IMR-90 (cell line): ENCODE results near the gene SYNC. TPM values are rescaled to one million over a fixed set of nuclear protein-coding genes. Genes with fewer than 3 reads are reported as not detected.

Source experiments
- ATAC-seq: fragments of 200-7000 bp; cut with Tn5 transposase; 2 replicates; pipeline ENCODE4 v1.9.1; 2020; ENCODE audit warnings: low read depth, mild to moderate bottlenecking, moderate library complexity
- Bru-seq: library from RNA; stranded (reverse); fragments of 400-500 nt; gene quantifications from one replicate; lab custom pipeline; 2021; lab: Mats Ljungman, UMichigan
- BruChase-seq, 2 experiments: library from RNA; stranded (reverse); fragments of 400-500 nt; gene quantifications; one replicate each; lab custom pipeline; 2021; lab: Mats Ljungman, UMichigan
- BruUV-seq: library from RNA; stranded (reverse); fragments of 400-500 nt; replicated peaks from 2 replicates; lab custom pipeline; 2021; lab: Mats Ljungman, UMichigan
- CTCF ChIA-PET: fragments of 300-600 bp; formaldehyde crosslinking; extraction: SDS; loops from one replicate; lab custom pipeline; 2021; ENCODE audit warnings: antibody characterized with exemption; lab: Yijun Ruan, JAX
- POLR2A ChIA-PET: fragments of 300-600 bp; sonication (Branson Sonifier 250); formaldehyde crosslinking; loops from one replicate; lab custom pipeline; 2022; ENCODE audit warnings: antibody characterized with exemption; ENCODE audit not compliant: unreplicated experiment; lab: Charles Lee
- DNase-seq: peaks from one replicate; pipeline ENCODE4 v3.0.0; 2013
- H2AFZ ChIP-seq: replicated peaks from 2 replicates; pipeline ENCODE3; 2013; ENCODE audit warnings: low read length, mild to moderate bottlenecking; ENCODE audit not compliant: poor library complexity
- H2AK5ac ChIP-seq: 2 replicates; pipeline ENCODE4 v1.6.1; 2013; ENCODE audit warnings: low read depth, low read length, inconsistent platforms
- H2AK9ac ChIP-seq: replicated peaks from 2 replicates; pipeline ENCODE3; 2013; ENCODE audit warnings: mild to moderate bottlenecking, low read depth, low read length, moderate library complexity; ENCODE audit not compliant: poor library complexity
- H2BK120ac ChIP-seq: 2 replicates; pipeline ENCODE4 v1.6.1; 2013; ENCODE audit warnings: low read depth, low read length, inconsistent platforms
- H2BK15ac ChIP-seq: 3 replicates; pipeline ENCODE4 v1.6.1; 2013; ENCODE audit warnings: low read depth, low read length, inconsistent platforms
- H2BK20ac ChIP-seq: 2 replicates; pipeline ENCODE4 v1.6.1; 2013; ENCODE audit warnings: low read depth, mild to moderate bottlenecking, inconsistent platforms, low read length, moderate library complexity
- H2BK5ac ChIP-seq: 2 replicates; pipeline ENCODE4 v1.6.1; 2013; ENCODE audit warnings: mild to moderate bottlenecking, low read depth, low read length, inconsistent platforms; ENCODE audit not compliant: poor library complexity, severe bottlenecking
- H3K14ac ChIP-seq: replicated peaks from 2 replicates; pipeline ENCODE4 v1.6.1; 2013; ENCODE audit warnings: low read depth, low read length, inconsistent platforms
- H3K18ac ChIP-seq: 2 replicates; pipeline ENCODE4 v1.6.1; 2013; ENCODE audit warnings: low read depth, low read length, control low read depth
- H3K23ac ChIP-seq: 2 replicates; pipeline ENCODE4 v1.6.1; 2013; ENCODE audit warnings: low read depth, low read length, inconsistent platforms
- H3K27ac ChIP-seq: 2 replicates; pipeline ENCODE4 v1.5.1; 2013; ENCODE audit warnings: mild to moderate bottlenecking, control low read depth, low read length; ENCODE audit not compliant: insufficient read depth
- H3K27me3 ChIP-seq: 2 replicates; pipeline ENCODE4 v1.6.1; 2013; ENCODE audit warnings: low read length; ENCODE audit not compliant: control insufficient read depth, insufficient read depth
- H3K36me3 ChIP-seq: 2 replicates; pipeline ENCODE4 v1.6.1; 2013; ENCODE audit warnings: low read length, mixed read lengths; ENCODE audit not compliant: control insufficient read depth, insufficient read depth
- H3K4ac ChIP-seq: 2 replicates; pipeline ENCODE4 v1.6.1; 2013; ENCODE audit warnings: low read depth, low read length, inconsistent platforms
- H3K4me1 ChIP-seq: 2 replicates; pipeline ENCODE4 v1.6.1; 2013; ENCODE audit warnings: low read length, mixed read lengths; ENCODE audit not compliant: control insufficient read depth, insufficient read depth
- H3K4me2 ChIP-seq: 2 replicates; pipeline ENCODE4 v1.6.1; 2013; ENCODE audit warnings: low read depth, mild to moderate bottlenecking, control low read depth, low read length, moderate library complexity
- H3K4me3 ChIP-seq: 2 replicates; pipeline ENCODE4 v1.5.1; 2013; ENCODE audit warnings: low read depth, mild to moderate bottlenecking, control low read depth, low read length, moderate library complexity; ENCODE audit not compliant: insufficient read depth
- H3K56ac ChIP-seq: 2 replicates; pipeline ENCODE4 v1.6.1; 2013; ENCODE audit warnings: low read length, inconsistent platforms; ENCODE audit not compliant: insufficient read depth; ENCODE audit errors: extremely low read depth
- H3K79me1 ChIP-seq, 2 experiments: 2 replicates each; pipeline ENCODE4 v1.6.1; 2013; ENCODE audit warnings: low read length in 2 of 2, inconsistent platforms in 1 of 2, low read depth in 1 of 2
- H3K9ac ChIP-seq: 2 replicates; pipeline ENCODE4 v1.6.1; 2013; ENCODE audit warnings: low read depth, low read length, control low read depth
- H3K9me1 ChIP-seq: 2 replicates; pipeline ENCODE4 v1.6.1; 2013; ENCODE audit warnings: low read length, inconsistent platforms; ENCODE audit not compliant: insufficient read depth
- H3K9me3 ChIP-seq: 2 replicates; pipeline ENCODE4 v1.6.1; 2013; ENCODE audit warnings: low read length; ENCODE audit not compliant: control insufficient read depth, insufficient read depth
- H4K20me1 ChIP-seq: 2 replicates; pipeline ENCODE4 v1.6.1; 2013; ENCODE audit warnings: low read length, inconsistent platforms; ENCODE audit not compliant: insufficient read depth
- H4K5ac ChIP-seq: 2 replicates; pipeline ENCODE4 v1.6.1; 2013; ENCODE audit warnings: mild to moderate bottlenecking, low read depth, low read length, control low read depth
- H4K8ac ChIP-seq, 2 experiments: 2 replicates each; pipeline ENCODE4 v1.6.1; 2013; ENCODE audit warnings: low read depth in 2 of 2, low read length in 2 of 2, control low read depth in 1 of 2, inconsistent platforms in 1 of 2
- H4K91ac ChIP-seq: 2 replicates; pipeline ENCODE4 v1.6.1; 2013; ENCODE audit warnings: low read depth, low read length, inconsistent platforms; ENCODE audit not compliant: insufficient read depth
- MAZ ChIP-seq: IDR thresholded peaks from 2 replicates; pipeline ENCODE4 v1.6.1; 2012; ENCODE audit warnings: low read depth, mild to moderate bottlenecking, low read length, improper control_type of control experiment, moderate library complexity, borderline replicate concordance
- NFE2L2 ChIP-seq: fragments of 150-350 bp; IDR thresholded peaks from 2 replicates; pipeline ENCODE4 v1.6.1; 2016; ENCODE audit warnings: low read depth, mild to moderate bottlenecking, low read length
- POLR2A ChIP-seq: IDR thresholded peaks from 2 replicates; pipeline ENCODE4 v1.6.1; 2012; ENCODE audit warnings: mild to moderate bottlenecking, low read depth, low read length
- RAD21 ChIP-seq: IDR thresholded peaks from 2 replicates; pipeline ENCODE4 v1.6.1; 2012; ENCODE audit warnings: low read length, improper control_type of control experiment
- WGBS, 2 experiments: methylation state at CpG; one replicate each; pipeline versions ENCODE4 v1.1.5 to v1.1.7; 2013; ENCODE audit warnings: missing lambda C conversion rate in 2 of 2; ENCODE audit not compliant: insufficient read length in 1 of 2; ENCODE audit errors: extremely low coverage in 2 of 2; 5-methylcytosine and 5-hydroxymethylcytosine counted together
- dilution Hi-C: fragments of 300-500 bp; cut with HindIII; formaldehyde crosslinking; loops from one replicate; pipeline ENCODE4 v1.14.3; 2018; ENCODE audit warnings: low sequenced_read_pairs; ENCODE audit not compliant: unreplicated experiment
- in situ Hi-C: fragments of 300-500 bp; cut with MboI; formaldehyde crosslinking; loops from 3 replicates; pipeline ENCODE4 v1.14.3; 2019; ENCODE audit warnings: low sequenced_read_pairs, inconsistent platforms, mixed read lengths
- intact Hi-C: fragments of 100-400 bp; cut with micrococcal nuclease; formaldehyde crosslinking; loops from 2 replicates; pipeline ENCODE4 v1.10.0; 2022
- long read RNA-seq: library from polyadenylated mRNA; unstranded; transcript quantifications from one replicate; pipeline ENCODE4 v2.0.0, GENCODE V29; 2021; ENCODE audit not compliant: unreplicated experiment
- polyA plus RNA-seq, 3 experiments: library from polyadenylated mRNA; depleted of rRNA; stranded (reverse); fragments of >200 nt; gene quantifications; 2 replicates each; pipeline ENCODE4 v1.2.3, GENCODE V29; 2012; ENCODE audit warnings: low replicate concordance in 1 of 3
- total RNA-seq: library from RNA; depleted of rRNA; stranded (reverse); fragments of >200 nt; gene quantifications from 2 replicates; pipeline ENCODE4 v1.2.3, GENCODE V29; 2012; rRNA removed

The SYNC gene
- total RNA-seq (103 and 139 TPM in 2 replicates), polyA plus RNA-seq (2012; rRNA removed) (41.3 and 48.9 TPM in 2 replicates), Bru-seq, nascent RNA (percentile 87 among the genes with signal in this experiment), BruChase-seq, experiment 1, labeled RNA remaining after a 6-hour chase (percentile 88 among the genes with signal in this experiment), BruChase-seq, experiment 2, labeled RNA remaining after a 2-hour chase (percentile 88 among the genes with signal in this experiment)
- polyA plus RNA-seq (2012; cell fraction: cytosol; rRNA removed) = 24.0 and 32.6 TPM in 2 replicates
- 15.3 and 50.5 TPM in 2 replicates for polyA plus RNA-seq (2012; cell fraction: nucleus; rRNA removed; ENCODE audit: low replicate concordance)
- long read RNA-seq, transcript SYNC-201 (4 exons, 1,824 nt) = minor isoform, 79 of 239 reads
- long read RNA-seq, transcript SYNC-202 (5 exons, 3,398 nt) = major isoform, 118 of 239 reads
- long read RNA-seq, partial matches to known transcripts = 12 of 239 reads
- long read RNA-seq, other reads (novel, unspliced or antisense) = 30 of 239 reads

DNA sequence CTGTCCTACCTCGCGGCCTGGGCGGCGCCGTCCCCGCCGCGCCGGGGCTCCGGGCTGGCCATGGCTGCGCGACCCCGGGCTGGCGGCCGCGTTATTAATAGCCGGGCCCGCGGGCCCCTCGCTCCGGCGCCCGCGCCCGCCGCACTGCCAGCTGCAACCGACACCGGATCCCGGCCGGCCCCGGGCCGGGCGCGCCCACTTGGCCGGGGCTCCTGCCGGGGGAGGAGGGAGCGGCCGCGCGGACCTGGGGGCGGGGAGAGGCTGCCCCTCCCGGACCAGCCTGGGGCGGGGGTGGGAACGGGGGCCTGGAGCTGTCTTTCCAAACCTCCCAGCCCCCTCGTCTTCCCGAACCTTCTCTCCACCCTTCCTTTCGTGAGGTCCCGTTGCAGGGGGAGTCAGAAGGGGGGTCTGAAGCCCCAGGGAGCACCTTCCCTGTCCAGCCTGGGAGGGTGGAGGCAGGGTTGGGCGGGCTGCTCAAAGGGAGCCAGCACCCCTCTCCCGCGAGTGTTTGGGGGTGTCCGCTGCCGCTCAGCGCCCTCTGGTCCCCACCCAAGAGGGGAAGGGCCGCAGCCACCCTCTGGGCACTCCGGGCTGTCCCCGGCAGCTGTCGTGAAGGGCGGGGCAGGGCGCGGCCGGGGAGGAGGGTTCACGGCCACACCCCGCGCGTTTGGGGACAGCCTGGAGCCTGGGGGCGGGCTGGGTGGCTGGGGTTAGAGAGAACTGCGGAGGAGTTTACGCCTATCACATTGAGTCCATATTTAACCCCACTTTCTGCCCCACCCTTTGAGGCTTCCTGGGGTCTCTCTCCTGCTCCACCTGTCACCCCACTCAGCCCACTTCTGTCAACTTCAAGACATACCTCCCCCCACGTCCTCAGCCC is at the start of gene SYNC:
Gene SYNC (minus strand): TSS at position 172 of the 880 bp plus-strand sequence. CDS start 110 bp downstream, at position 62.
- Histone ChIP-seq H3K9me1 (0 out of 2 replicates have a peak, but pooled peaks cover 9% of the 10 kb centered on the region), H3K9ac (peak within 1 kb of the TSS; percentile 96), H2AK5ac (peak within 1 kb of the TSS; percentile 98), H2AK9ac (peak within 1 kb of the TSS; percentile 100), H3K79me1 (peaks cover 22 to 34% of the 10 kb centered on the region in 2 experiments), H3K4me3 (peak within 1 kb of the TSS; percentile 77), H2BK20ac (peak within 1 kb of the TSS; percentile 100), H3K27ac (peak within 1 kb of the TSS; percentile 97), H4K8ac (peak within 1 kb of the TSS; percentile 71 to 99), H2BK15ac (peak within 1 kb of the TSS; percentile 84; the same call in 2 of the 3 replicates), H3K4me1 (peaks cover 15% of the 10 kb centered on the region), H4K20me1 (no peaks in the 10 kb centered on the region; the same call in 1 of the 2 replicates), H3K4ac (peak within 1 kb of the TSS; percentile 100), H3K9me3 (peaks cover 3% of the 10 kb centered on the region; the same call in 1 of the 2 replicates), H2AFZ (peak within 1 kb of the TSS; percentile 93), H3K14ac (peak within 1 kb of the TSS; percentile 98), H3K56ac (peak within 1 kb of the TSS; percentile 93), H3K18ac (peak within 1 kb of the TSS; percentile 99), H2BK120ac (peak within 1 kb of the TSS; percentile 99), H2BK5ac (peak within 1 kb of the TSS; percentile 100), H4K91ac (peak within 1 kb of the TSS; percentile 99), H3K23ac (peak within 1 kb of the TSS; percentile 100), H4K5ac (peak within 1 kb of the TSS; percentile 99), H3K36me3 (no peaks in the 10 kb centered on the region), H3K4me2 (peak within 1 kb of the TSS; percentile 93), H3K27me3 (no peaks in the 10 kb centered on the region)
- ChIA-PET POLR2A (interaction anchor here (0.6 kb wide), 1 partner anchor 15 kb away, joined by 5 read pairs; no protein-coding TSS in a partner anchor), CTCF (interaction anchor here (1.3 to 1.7 kb wide), 2 partner anchors 10 to 70 kb away, joined by 4 to 6 read pairs; no protein-coding TSS in a partner anchor)
- BruUV-seq = no TSS peak
- intact Hi-C loops = loop anchor here (2.0 to 10.0 kb wide), 2 partner anchors 52 to 392 kb away; partner anchors contain the start of genes RBBP4 and ZBTB8OS
- DNase-seq (peak; percentile 78), ATAC-seq (peak; percentile 55)
- no peak for TF ChIP-seq NFE2L2
- TF ChIP-seq POLR2A = peak; percentile 78
- TF ChIP-seq RAD21 = 0 out of 2 replicates have a peak, but pooled peaks have one; percentile 1
- TF ChIP-seq MAZ = peak; percentile 76; the same call in 1 of the 2 replicates
- 0% methylated on average over 1 of the region's 70 CpGs; no CpG with 5 or more reads in 1 of the 2 experiments for WGBS, 2 experiments
- in situ Hi-C loops = no loop called here
- dilution Hi-C loops = no loop called here
